Spleen (tissue), 11 donors: Measurements from ENCODE around the gene PRICKLE1. TPM values are rescaled to one million over a fixed set of nuclear protein-coding genes. Genes with fewer than 3 reads are reported as not detected.

ENCODE experiments used
- DNase-seq: peaks from one replicate; pipeline ENCODE4 v3.0.0-alpha.2; 2020
- H3K27ac ChIP-seq, 8 donors: fragments of 200-600 bp; sonication (generic) in 7 of 8; 1 replicate in 4 of 8; 2 replicates in 4 of 8; pipeline versions ENCODE4 v1.5.0 to v1.8.0; 2016 to 2021; ENCODE audit warnings: inconsistent platforms in 4 of 8, mild to moderate bottlenecking in 4 of 8, moderate library complexity in 1 of 8
- H3K27me3 ChIP-seq, 7 donors: fragments of 200-600 bp; sonication (generic) in 6 of 7; replicated peaks in 1 of 7; 1 replicate in 4 of 7; 2 replicates in 3 of 7; pipeline versions ENCODE4 v1.5.0 to v1.8.0; 2016 to 2021; ENCODE audit warnings: inconsistent platforms in 3 of 7, mild to moderate bottlenecking in 1 of 7
- H3K36me3 ChIP-seq, 6 donors: fragments of 200-600 bp; sonication (generic) in 5 of 6; 1 replicate in 4 of 6; 2 replicates in 2 of 6; pipeline versions ENCODE4 v1.5.0 to v1.8.0; 2016 to 2021; ENCODE audit warnings: inconsistent platforms in 2 of 6
- H3K4me1 ChIP-seq, 6 donors: fragments of 200-600 bp; sonication (generic) in 5 of 6; 1 replicate in 3 of 6; 2 replicates in 3 of 6; pipeline versions ENCODE4 v1.5.0 to v1.8.0; 2016 to 2021; ENCODE audit warnings: inconsistent platforms in 3 of 6
- H3K4me3 ChIP-seq, 8 donors: fragments of 200-600 bp; sonication (generic) in 7 of 8; 1 replicate in 4 of 8; 2 replicates in 4 of 8; pipeline versions ENCODE4 v1.5.0 to v1.8.0; 2016 to 2021; ENCODE audit warnings: inconsistent platforms in 4 of 8, mild to moderate bottlenecking in 4 of 8, moderate library complexity in 2 of 8
- H3K9me3 ChIP-seq, 8 donors: fragments of 200-600 bp; sonication (generic) in 7 of 8; 1 replicate in 4 of 8; 2 replicates in 4 of 8; pipeline versions ENCODE4 v1.5.0 to v1.8.0; 2016 to 2021; ENCODE audit warnings: inconsistent platforms in 4 of 8
- POLR2A ChIP-seq, 3 donors: fragments of 450-650 bp; IDR thresholded peaks; one replicate each; pipeline ENCODE4 v1.5.1; 2017; ENCODE audit warnings: antibody characterized with exemption in 3 of 3, mild to moderate bottlenecking in 1 of 3
- POLR2AphosphoS5 ChIP-seq, 3 donors: sonication (generic); formaldehyde crosslinking; IDR thresholded peaks; one replicate each; pipeline ENCODE4 v1.5.1; 2017; ENCODE audit warnings: antibody characterized with exemption in 3 of 3
- WGBS, 5 donors: extraction: QIAGEN DNeasy Blood & Tissue Kit in 3 of 5; methylation state at CpG; one replicate each; pipeline versions ENCODE4 v1.1.5 to v1.1.7; 2013 to 2018; 5-methylcytosine and 5-hydroxymethylcytosine counted together
- intact Hi-C: fragments of 100-400 bp; cut with DNase I; formaldehyde crosslinking; loops from one replicate; pipeline ENCODE4 v1.15.0; 2023; ENCODE audit warnings: low total_unique reads
- polyA plus RNA-seq, 3 donors: library from polyadenylated mRNA; stranded (reverse); fragments of 200-250 nt; gene quantifications; one replicate each; pipeline ENCODE4 v1.2.1, GENCODE V29; 2013
- total RNA-seq, 7 donors: library from RNA; depleted of rRNA in 3 of 7; stranded (reverse); fragments of >200 nt in 3 of 7; fragmentation: NEBNext Ultra II Directional in 4 of 7; extraction: Animal tissue kit (Norgen Biotek cat#: 25700) in 4 of 7; gene quantifications; one replicate each; pipeline versions ENCODE4 v1.1.0 to v1.2.1, GENCODE V29; 2016 to 2021
- TF ChIP-seq, protein P1 (sequence below), 11 experiments: fragments of 200-600 bp in 7 of 11; fragments of 450-650 bp in 4 of 11; sonication (generic) in 4 of 11; IDR thresholded peaks in 8 of 11; conservative IDR thresholded peaks in 3 of 11; 1 replicate in 7 of 11; 2 replicates in 4 of 11; pipeline versions ENCODE4 v1.4.0 to v1.8.0; 2016 to 2021; ENCODE audit warnings: antibody characterized with exemption in 11 of 11, inconsistent platforms in 4 of 11, mild to moderate bottlenecking in 1 of 11
- donor health status: healthy with polysubstance abuse.
- donor health status: DM: no; HTN: no; CAD: no; lungs with moderate emphysema.
- donor health status: DM: no; HTN: no; CAD: no.
- donor health status: Bipolar disorder and iron deficiency.
- donor health status: healthy.
- donor health status: DM: no; HTN: no; CAD: no.
- donor health status: DM: yes; HTN: yes; CAD: no.

Gene PRICKLE1
- total and polyA plus RNA-seq, 10 donors: 5.1 to 73.0 (median 29.3) TPM

DNA sequence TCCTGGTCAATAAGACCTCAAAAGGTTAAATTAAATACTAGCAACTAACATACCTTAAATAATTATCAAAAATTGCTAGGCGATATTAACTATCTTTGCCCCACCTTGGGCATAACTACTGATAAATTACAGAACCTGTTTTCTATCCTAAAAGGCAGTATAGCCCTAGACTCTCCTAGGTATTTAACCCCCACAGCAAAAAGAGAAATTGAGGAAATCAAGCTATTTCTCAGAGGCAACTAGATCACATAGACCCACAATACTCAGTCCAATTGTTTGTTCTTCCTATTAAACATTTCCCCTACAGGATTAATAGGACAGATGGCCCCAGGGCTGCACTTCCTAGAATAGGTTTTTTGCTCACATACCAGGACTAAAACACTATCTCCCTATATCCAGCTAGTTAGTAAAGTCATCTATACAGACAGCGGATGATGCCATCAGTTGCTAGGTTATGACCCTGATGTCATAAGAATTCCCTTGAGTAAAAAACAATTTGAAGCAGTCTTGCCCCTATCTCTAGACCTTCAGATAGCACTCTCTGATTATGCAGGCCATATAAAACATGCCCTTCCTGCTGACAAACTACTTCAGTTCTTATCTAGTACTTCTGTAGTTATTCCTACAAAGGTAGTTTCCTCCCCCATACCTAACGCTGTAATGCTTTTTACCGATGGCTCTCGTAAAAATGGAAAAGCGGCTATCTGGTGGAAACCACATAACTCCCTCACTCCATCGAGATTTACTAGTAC lies 145.2 kb downstream of the PRICKLE1 start:
- no peak overlapping the region for H3K27ac ChIP-seq
- TF ChIP-seq POLR2AphosphoS5 (IDR thresholded peaks at IDR 0.05) (no peak), POLR2A (IDR thresholded peaks at IDR 0.05) (no peak)
- TF ChIP-seq, protein P1, sequence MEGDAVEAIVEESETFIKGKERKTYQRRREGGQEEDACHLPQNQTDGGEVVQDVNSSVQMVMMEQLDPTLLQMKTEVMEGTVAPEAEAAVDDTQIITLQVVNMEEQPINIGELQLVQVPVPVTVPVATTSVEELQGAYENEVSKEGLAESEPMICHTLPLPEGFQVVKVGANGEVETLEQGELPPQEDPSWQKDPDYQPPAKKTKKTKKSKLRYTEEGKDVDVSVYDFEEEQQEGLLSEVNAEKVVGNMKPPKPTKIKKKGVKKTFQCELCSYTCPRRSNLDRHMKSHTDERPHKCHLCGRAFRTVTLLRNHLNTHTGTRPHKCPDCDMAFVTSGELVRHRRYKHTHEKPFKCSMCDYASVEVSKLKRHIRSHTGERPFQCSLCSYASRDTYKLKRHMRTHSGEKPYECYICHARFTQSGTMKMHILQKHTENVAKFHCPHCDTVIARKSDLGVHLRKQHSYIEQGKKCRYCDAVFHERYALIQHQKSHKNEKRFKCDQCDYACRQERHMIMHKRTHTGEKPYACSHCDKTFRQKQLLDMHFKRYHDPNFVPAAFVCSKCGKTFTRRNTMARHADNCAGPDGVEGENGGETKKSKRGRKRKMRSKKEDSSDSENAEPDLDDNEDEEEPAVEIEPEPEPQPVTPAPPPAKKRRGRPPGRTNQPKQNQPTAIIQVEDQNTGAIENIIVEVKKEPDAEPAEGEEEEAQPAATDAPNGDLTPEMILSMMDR (IDR thresholded peaks at IDR 0.05 in 8 of 11, conservative IDR thresholded peaks at IDR 0.05 in 3 of 11): no peak
- H3K9me3 ChIP-seq: peaks cover 0 to 26% (median 14%) of the 10 kb centered on the region in 8 donors
- peaks cover 0 to 25% (median 13%) of the 10 kb centered on the region in 6 donors for H3K4me1 ChIP-seq
- no peak for DNase-seq
- 93 to 98% (median 97%) methylated on average over 7 of the region's 7 CpGs for WGBS, 5 donors
- H3K4me3 ChIP-seq: no peak overlapping the region
- H3K36me3 ChIP-seq: peaks cover 0 to 87% (median 44%) of the 10 kb centered on the region in 6 donors
- intact Hi-C loops: no loop called here
- no peaks in the 10 kb centered on the region for H3K27me3 ChIP-seq

DNA sequence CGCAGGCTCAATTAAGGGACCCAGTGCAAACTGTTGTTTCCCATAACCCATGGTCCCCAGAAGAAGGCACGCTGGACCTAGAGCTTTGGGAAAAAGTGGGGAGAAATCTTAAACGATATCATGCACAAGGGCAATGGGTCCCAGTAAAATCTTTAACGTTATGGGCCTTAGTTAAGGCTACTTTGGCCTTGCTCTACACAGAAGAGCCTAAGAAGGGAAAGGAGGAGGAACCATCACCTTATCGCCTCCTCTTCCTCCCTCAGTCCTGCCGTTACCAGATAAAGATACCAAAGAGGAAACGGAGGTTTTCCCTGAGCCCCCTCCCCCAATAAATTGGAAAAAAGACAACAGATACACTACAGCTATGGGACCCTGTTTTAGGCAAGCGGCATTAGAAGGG lies 146.7 kb downstream of the PRICKLE1 start:
- DNase-seq: no peak
- Histone ChIP-seq H3K4me1 (peaks cover 0 to 13% (median 7%) of the 10 kb centered on the region in 6 donors), H3K4me3 (no peak overlapping the region), H3K36me3 (peaks cover 0 to 78% (median 42%) of the 10 kb centered on the region in 6 donors), H3K9me3 (peaks cover 0 to 26% (median 14%) of the 10 kb centered on the region in 8 donors), H3K27ac (no peak overlapping the region), H3K27me3 (no peaks in the 10 kb centered on the region)
- intact Hi-C loops: no loop called here
- TF ChIP-seq, protein P1 (IDR thresholded peaks at IDR 0.05 in 8 of 11, conservative IDR thresholded peaks at IDR 0.05 in 3 of 11): no peak
- TF ChIP-seq POLR2AphosphoS5 (IDR thresholded peaks at IDR 0.05): no peak
- no peak for TF ChIP-seq POLR2A (IDR thresholded peaks at IDR 0.05)
- 92 to 96% (median 93%) methylated on average over 8 of the region's 8 CpGs for WGBS, 5 donors

DNA sequence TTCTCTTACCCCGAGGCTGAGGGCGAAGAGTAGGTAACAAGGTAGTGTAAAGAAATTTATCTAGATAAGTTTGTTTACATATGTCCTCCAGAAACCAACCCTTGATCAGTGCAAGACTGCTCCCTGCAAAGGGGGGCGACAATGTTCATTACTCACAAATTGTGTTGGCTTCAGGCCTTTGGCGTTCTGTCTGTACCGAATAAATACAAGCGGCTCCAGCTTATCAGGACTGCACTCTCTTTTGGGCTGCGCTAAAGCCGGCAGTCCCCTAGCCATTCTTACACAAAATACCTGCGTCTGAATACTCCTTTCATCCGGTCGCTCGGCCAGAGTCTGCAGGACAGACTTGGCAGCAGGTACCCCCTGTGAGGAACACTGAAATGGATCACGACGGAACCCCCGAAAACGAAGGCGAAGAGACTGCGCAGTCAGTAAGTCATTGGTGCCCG lies 147.2 kb downstream of the PRICKLE1 start:
- H3K9me3 ChIP-seq: peaks cover 0 to 26% (median 14%) of the 10 kb centered on the region in 8 donors
- DNase-seq: no peak
- intact Hi-C loops: no loop called here
- peaks cover 0 to 77% (median 42%) of the 10 kb centered on the region in 6 donors for H3K36me3 ChIP-seq
- TF ChIP-seq POLR2AphosphoS5 (IDR thresholded peaks at IDR 0.05): no peak
- TF ChIP-seq, protein P1 (IDR thresholded peaks at IDR 0.05 in 8 of 11, conservative IDR thresholded peaks at IDR 0.05 in 3 of 11): no peak
- no peak for TF ChIP-seq POLR2A (IDR thresholded peaks at IDR 0.05)
- H3K4me1 ChIP-seq: peaks cover 0 to 7% (median 5%) of the 10 kb centered on the region in 6 donors
- H3K27me3 ChIP-seq: no peaks in the 10 kb centered on the region
- H3K27ac ChIP-seq: no peak overlapping the region
- no peak overlapping the region for H3K4me3 ChIP-seq
- 91 to 97% (median 95%) methylated on average over 19 of the region's 19 CpGs for WGBS, 5 donors

DNA sequence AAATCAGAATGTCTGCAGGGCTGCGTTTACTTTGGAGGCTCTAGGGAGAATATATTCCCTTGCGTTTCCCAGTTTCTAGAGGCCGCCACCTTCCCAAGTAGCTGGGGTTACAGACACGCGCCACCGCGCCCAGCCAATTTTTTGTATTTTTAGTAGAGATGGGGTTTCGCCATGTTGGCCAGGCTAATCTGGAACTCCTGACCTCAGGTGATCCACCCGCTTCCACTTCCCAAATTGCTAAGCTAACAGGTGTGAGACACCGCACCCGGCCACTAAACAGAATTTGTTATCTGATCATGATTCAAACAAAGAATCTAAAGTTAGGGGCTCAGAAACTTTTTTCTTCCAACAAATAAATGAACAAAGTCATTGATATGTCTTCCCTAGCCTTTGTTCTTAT lies 148.9 kb downstream of the PRICKLE1 start:
- Histone ChIP-seq H3K36me3 (peaks cover 0 to 69% (median 32%) of the 10 kb centered on the region in 6 donors), H3K27me3 (no peaks in the 10 kb centered on the region), H3K4me3 (no peak overlapping the region), H3K27ac (no peak overlapping the region), H3K4me1 (no peaks in the 10 kb centered on the region), H3K9me3 (peaks cover 0 to 26% (median 14%) of the 10 kb centered on the region in 8 donors)
- no peak for DNase-seq
- intact Hi-C loops: no loop called here
- no peak for TF ChIP-seq POLR2A (IDR thresholded peaks at IDR 0.05)
- TF ChIP-seq, protein P1 (IDR thresholded peaks at IDR 0.05 in 8 of 11, conservative IDR thresholded peaks at IDR 0.05 in 3 of 11): no peak
- no peak for TF ChIP-seq POLR2AphosphoS5 (IDR thresholded peaks at IDR 0.05)
- 93 to 96% (median 94%) methylated on average over 11 of the region's 11 CpGs for WGBS, 5 donors
